OCI-LY7 (cell line): Measurements from ENCODE around the gene RAB11FIP4. TPM values are rescaled to one million over a fixed set of nuclear protein-coding genes. Genes with fewer than 3 reads are reported as not detected.
A peak's percentile ranks its signal among the peaks of the same experiment; 100 is the strongest.

Source experiments
- BruUV-seq: library from RNA; stranded (reverse); fragments of 400-500 nt; replicated peaks from 2 replicates; lab custom pipeline; 2021; lab: Mats Ljungman, UMichigan
- CTCF ChIA-PET: fragments of 300-600 bp; sonication (Branson Sonifier 250); formaldehyde crosslinking; loops from one replicate; lab custom pipeline; 2022; ENCODE audit warnings: antibody characterized with exemption; ENCODE audit not compliant: unreplicated experiment; lab: Charles Lee
- POLR2A ChIA-PET: fragments of 300-600 bp; sonication (Branson Sonifier 250); formaldehyde crosslinking; loops from one replicate; lab custom pipeline; 2022; ENCODE audit warnings: antibody characterized with exemption; lab: Charles Lee
- DNase-seq: peaks from one replicate; pipeline ENCODE4 v3.0.0-alpha.2; 2015; ENCODE audit warnings: low spot score
- H2AFZ ChIP-seq: fragments of 200-600 bp; sonication (generic), shearing (Covaris generic); 2 replicates; pipeline ENCODE4 v1.6.1; 2014; ENCODE audit warnings: mild to moderate bottlenecking, antibody characterized with exemption, low read length, moderate library complexity
- H3K27ac ChIP-seq: fragments of 200-600 bp; sonication (generic); 2 replicates; pipeline ENCODE4 v1.5.1; 2014; ENCODE audit warnings: mixed run types, low read depth, mild to moderate bottlenecking, moderate library complexity, low read length, inconsistent platforms; ENCODE audit not compliant: poor library complexity, severe bottlenecking
- H3K36me3 ChIP-seq: fragments of 200-600 bp; sonication (generic); 2 replicates; pipeline ENCODE4 v1.6.1; 2014; ENCODE audit warnings: mild to moderate bottlenecking, antibody characterized with exemption, low read length, moderate library complexity, mixed read lengths; ENCODE audit not compliant: insufficient read depth
- H3K4me1 ChIP-seq: fragments of 200-600 bp; sonication (generic); 2 replicates; pipeline ENCODE4 v1.5.1; 2014; ENCODE audit warnings: mild to moderate bottlenecking, low read length; ENCODE audit not compliant: insufficient read depth, poor library complexity, severe bottlenecking
- H3K4me2 ChIP-seq: fragments of 200-600 bp; sonication (generic); 2 replicates; pipeline ENCODE4 v1.6.1; 2014; ENCODE audit warnings: mild to moderate bottlenecking, low read length
- H3K4me3 ChIP-seq: fragments of 200-600 bp; sonication (generic); 2 replicates; pipeline ENCODE4 v1.5.1; 2014; ENCODE audit warnings: mild to moderate bottlenecking, low read depth, low read length; ENCODE audit not compliant: poor library complexity, severe bottlenecking
- H3K79me2 ChIP-seq: fragments of 200-600 bp; sonication (generic); 2 replicates; pipeline ENCODE4 v1.6.1; 2016; ENCODE audit warnings: low read depth, mild to moderate bottlenecking, low read length, moderate library complexity, mixed read lengths; ENCODE audit not compliant: insufficient read depth
- H3K9me2 ChIP-seq: fragments of 200-600 bp; sonication (generic); 2 replicates; pipeline ENCODE4 v1.6.1; 2016; ENCODE audit warnings: mild to moderate bottlenecking, low read length, mixed read lengths; ENCODE audit not compliant: insufficient read depth
- H3K9me3 ChIP-seq: fragments of 200-600 bp; sonication (generic); 2 replicates; pipeline ENCODE4 v1.6.1; 2014; ENCODE audit warnings: mild to moderate bottlenecking, mixed run types, low read length, mixed read lengths
- H4K20me1 ChIP-seq: fragments of 200-600 bp; sonication (generic); 2 replicates; pipeline ENCODE4 v1.6.1; 2014; ENCODE audit warnings: mild to moderate bottlenecking, antibody characterized with exemption, low read length, moderate library complexity, mixed read lengths; ENCODE audit not compliant: insufficient read depth
- CTCF ChIP-seq: fragments of 200-600 bp; sonication (generic); conservative IDR thresholded peaks from 2 replicates; pipeline ENCODE4 v1.5.1; 2014; ENCODE audit warnings: mild to moderate bottlenecking, antibody characterized with exemption, low read length, moderate library complexity, mixed read lengths
- EZH2phosphoT487 ChIP-seq: fragments of 200-600 bp; sonication (generic); IDR thresholded peaks from 2 replicates; pipeline ENCODE4 v1.6.1; 2018; ENCODE audit warnings: low read depth, borderline replicate concordance, mild to moderate bottlenecking, mixed run types, antibody characterized with exemption, low read length, moderate library complexity, mixed read lengths
- intact Hi-C: fragments of 100-400 bp; cut with micrococcal nuclease; formaldehyde crosslinking; loops from one replicate; pipeline ENCODE4 v1.10.0; 2022; ENCODE audit not compliant: unreplicated experiment
- microRNA-seq: library from miRNA; unstranded; fragments of <30 nt; microRNA quantifications from one replicate; pipeline ENCODE4 v1.2.0, GENCODE V29; 2022; ENCODE audit warnings: borderline replicate concordance
- small RNA-seq: library from RNA; depleted of rRNA; stranded (forward); fragments of <200 nt; gene quantifications from one replicate; pipeline ENCODE3, GENCODE V24; 2014
- total RNA-seq, 2 experiments: library from RNA; depleted of rRNA in 1 of 2; stranded (reverse); fragments of >200 nt in 1 of 2; shearing (Covaris generic) in 1 of 2; gene quantifications; 2 replicates each; pipeline ENCODE4 v1.2.3, GENCODE V29; 2014 to 2022

Gene RAB11FIP4
- total RNA-seq, 2 experiments from 2014 or later: 5.8 to 15.0 TPM

GRCh38 chr17:31587462-31587861, 196.0 kb downstream of the RAB11FIP4 start:
- ChIA-PET POLR2A (no interaction called here), CTCF (interaction anchor here (0.5 kb wide), 1 partner anchor 62 kb away, joined by 4 read pairs; no protein-coding TSS in a partner anchor)
- H3K4me3 ChIP-seq: no peak overlapping the region
- no peaks in the 10 kb centered on the region for H3K9me2 ChIP-seq
- H3K4me1 ChIP-seq: no peaks in the 10 kb centered on the region
- intact Hi-C loops: no loop called here
- TF ChIP-seq EZH2phosphoT487 (no peak), CTCF (no peak)
- H3K79me2 ChIP-seq: no peaks in the 10 kb centered on the region
- DNase-seq: no peak
- no peaks in the 10 kb centered on the region for H3K36me3 ChIP-seq
- H3K9me3 ChIP-seq: no peaks in the 10 kb centered on the region
- H4K20me1 ChIP-seq: no peaks in the 10 kb centered on the region
- no peak overlapping the region for H3K4me2 ChIP-seq
- no peak overlapping the region for H3K27ac ChIP-seq
- no TSS peak for BruUV-seq
- H2AFZ ChIP-seq: no peak overlapping the region

Small RNAs within 50 kb of the gene (microRNA-seq; reads per million reads assigned to microRNA genes)
- gene MIR193A: 363 reads per million, percentile 74 among the genes with 10 or more reads in this experiment
- not detected for gene MIR365B
- not detected for gene MIR4725

Small RNAs within 50 kb of the gene (small RNA-seq; reads per million reads assigned to genes)
- gene MIR193A: not detected
- gene MIR4725: not detected
- not detected for gene RN7SL45P
- not detected for gene RN7SL79P
- gene RNU6ATAC7P: not detected

Other genes starting within 250 kb of the RAB11FIP4 start
- 0.32 and 0.46 TPM in 2 replicates for gene OMG, start 94.4 kb upstream of the RAB11FIP4 start, total RNA-seq (2014; rRNA removed; shearing (Covaris generic))
- 1.4 TPM in 2 replicates for gene OMG, start 94.4 kb upstream of the RAB11FIP4 start, total RNA-seq (2022)
- 14.5 and 17.4 TPM in 2 replicates for gene EVI2B, start 77.6 kb upstream of the RAB11FIP4 start, total RNA-seq (2014; rRNA removed; shearing (Covaris generic))
- gene EVI2B, start 77.6 kb upstream of the RAB11FIP4 start, total RNA-seq (2022): 71.0 and 85.1 TPM in 2 replicates
- 11.6 and 14.1 TPM in 2 replicates for gene EVI2A, start 70.1 kb upstream of the RAB11FIP4 start, total RNA-seq (2014; rRNA removed; shearing (Covaris generic))
- gene EVI2A, start 70.1 kb upstream of the RAB11FIP4 start, total RNA-seq (2022): 28.1 and 31.3 TPM in 2 replicates